Thyroid gland (tissue), 4 donors: Measurements from ENCODE around the gene ZMYND10. TPM values are rescaled to one million over a fixed set of nuclear protein-coding genes. Genes with fewer than 3 reads are reported as not detected.

Experiments
- DNase-seq, 2 donors: peaks; one replicate each; pipeline ENCODE4 v3.0.0-alpha.2; 2019
- H3K27ac ChIP-seq, 3 donors: fragments of 200-600 bp; sonication (generic); 1 replicate in 2 of 3; 2 replicates in 1 of 3; pipeline ENCODE4 v1.5.1; 2016 to 2019; ENCODE audit warnings: mild to moderate bottlenecking in 1 of 3, moderate library complexity in 1 of 3
- H3K27me3 ChIP-seq: fragments of 200-600 bp; sonication (generic); one replicate; pipeline ENCODE4 v1.5.1; 2019
- H3K36me3 ChIP-seq, 2 donors: fragments of 200-600 bp; sonication (generic); one replicate each; pipeline ENCODE4 v1.5.1; 2016 to 2019
- H3K4me1 ChIP-seq, 2 donors: fragments of 200-600 bp; sonication (generic); one replicate each; pipeline ENCODE4 v1.5.1; 2017 to 2019
- H3K4me3 ChIP-seq, 3 donors: fragments of 200-600 bp; sonication (generic); replicated peaks in 1 of 3; 1 replicate in 2 of 3; 2 replicates in 1 of 3; pipeline ENCODE4 v1.5.1; 2016; ENCODE audit warnings: mild to moderate bottlenecking in 1 of 3
- H3K9me3 ChIP-seq: fragments of 200-600 bp; sonication (generic); one replicate; pipeline ENCODE4 v1.5.1; 2017
- CTCF ChIP-seq, 6 experiments: fragments of 200-600 bp in 3 of 6; fragments of 450-650 bp in 3 of 6; sonication (generic) in 3 of 6; IDR thresholded peaks; one replicate each; pipeline ENCODE4 v1.5.1; 2016 to 2019; ENCODE audit warnings: antibody characterized with exemption in 6 of 6, mild to moderate bottlenecking in 2 of 6, inconsistent platforms in 1 of 6, moderate library complexity in 1 of 6
- POLR2A ChIP-seq, 2 donors: fragments of 450-650 bp; IDR thresholded peaks; one replicate each; pipeline ENCODE4 v1.6.1; 2017; ENCODE audit warnings: antibody characterized with exemption in 2 of 2, mild to moderate bottlenecking in 2 of 2, moderate library complexity in 1 of 2
- WGBS, 2 donors: methylation state at CpG; one replicate each; pipeline ENCODE4 v1.1.5; 2017; 5-methylcytosine and 5-hydroxymethylcytosine counted together
- intact Hi-C: fragments of 100-400 bp; cut with DNase I; formaldehyde crosslinking; loops from one replicate; pipeline ENCODE4 v1.15.1; 2023
- total RNA-seq, 4 donors: library from RNA; depleted of rRNA; stranded (reverse); fragments of >200 nt; gene quantifications; one replicate each; pipeline ENCODE4 v1.2.3, GENCODE V29; 2016

Gene ZMYND10
- total RNA-seq, 4 donors from 2014 or later = 3.6 to 8.1 (median 4.4) TPM

GRCh38 chr3:50294089-50294488, 51.4 kb downstream of the ZMYND10 start:
- H3K27me3 ChIP-seq = no peaks in the 10 kb centered on the region
- peaks cover 8 to 11% of the 10 kb centered on the region in 2 donors for H3K36me3 ChIP-seq
- no peak for DNase-seq
- H3K4me3 ChIP-seq = no peak overlapping the region
- H3K27ac ChIP-seq = no peak overlapping the region
- H3K9me3 ChIP-seq = no peaks in the 10 kb centered on the region
- WGBS, 2 donors = 85 to 93% methylated on average over 3 to 4 of the region's 4 CpGs
- H3K4me1 ChIP-seq = peaks cover 23 to 32% of the 10 kb centered on the region in 2 donors
- TF ChIP-seq POLR2A (IDR thresholded peaks at IDR 0.05) (no peak), CTCF (IDR thresholded peaks at IDR 0.05) (no peak)
- intact Hi-C loops = loop anchor here (5.0 kb wide), 1 partner anchor 33 kb away; the partner anchor contains the start of gene TUSC2

GRCh38 chr3:50293079-50293801, 52.3 kb downstream of the ZMYND10 start:
- DNase-seq = no peak
- intact Hi-C loops = loop anchor here (5.0 kb wide), 1 partner anchor 34 kb away; the partner anchor contains the start of gene TUSC2
- TF ChIP-seq CTCF (IDR thresholded peaks at IDR 0.05) = no peak
- no peak for TF ChIP-seq POLR2A (IDR thresholded peaks at IDR 0.05)
- Histone ChIP-seq H3K27me3 (no peaks in the 10 kb centered on the region), H3K27ac (peak overlapping the region; percentile 20 to 75 (median 58)), H3K36me3 (peaks cover 16 to 20% of the 10 kb centered on the region in 2 donors), H3K4me3 (no peak overlapping the region), H3K9me3 (no peaks in the 10 kb centered on the region), H3K4me1 (peaks cover 17 to 24% of the 10 kb centered on the region in 2 donors)
- 61 to 80% methylated on average over 5 to 12 of the region's 12 CpGs for WGBS, 2 donors

DNA sequence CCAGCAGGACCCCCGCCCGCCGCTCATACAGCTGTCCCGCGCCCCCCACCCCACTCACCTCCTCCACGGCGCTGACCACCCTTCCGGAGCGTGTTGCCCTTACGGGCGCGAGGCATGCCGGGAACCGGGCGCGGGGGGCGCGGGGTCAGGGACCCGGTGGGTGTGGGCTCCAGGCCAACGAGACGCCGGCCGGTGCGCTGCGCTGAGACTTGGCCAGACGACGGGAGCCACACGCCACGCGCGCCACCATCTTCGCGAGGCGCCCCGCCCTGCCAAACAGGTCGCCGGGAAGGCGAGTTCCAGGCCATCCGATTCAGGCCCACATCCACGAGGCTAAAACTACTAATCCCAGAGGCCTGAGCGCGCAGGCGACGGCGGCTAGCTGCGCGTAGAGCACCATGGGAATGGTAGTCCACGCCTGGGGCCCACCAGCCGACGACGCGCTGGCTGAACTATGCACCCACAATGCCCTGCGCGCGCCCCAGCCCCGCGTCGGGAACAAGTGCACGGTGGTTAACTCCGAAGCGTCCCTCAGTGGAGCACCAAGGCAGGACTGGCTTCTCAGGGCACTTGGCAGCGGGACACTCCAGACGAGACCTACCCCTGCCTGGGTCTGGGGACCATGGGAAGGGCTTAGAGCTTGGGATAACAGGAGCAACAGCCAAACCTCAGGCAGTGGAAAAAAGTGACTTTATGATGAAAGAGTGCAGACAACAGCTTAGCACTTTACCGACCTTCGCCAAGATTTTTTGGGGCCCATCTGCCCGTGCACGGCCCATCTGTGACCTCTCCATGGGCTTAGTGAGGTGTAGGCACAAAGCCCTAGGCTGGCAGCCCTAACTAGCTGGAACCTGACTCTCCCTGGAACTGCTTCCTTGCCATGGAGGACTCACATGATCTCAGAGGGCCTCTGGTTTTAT, 53.1 kb downstream of the ZMYND10 start, which contains the start of gene IFRD2:
IFRD2 (minus strand) TSS at position 271 of the 920 bp plus-strand sequence; CDS start at position 116, 155 bp downstream.
- Histone ChIP-seq H3K27ac (peak within 1 kb of the TSS; percentile 20 to 75 (median 68)), H3K4me1 (peaks cover 15 to 18% of the 10 kb centered on the region in 2 donors), H3K27me3 (no peaks in the 10 kb centered on the region), H3K4me3 (peak within 1 kb of the TSS; percentile 45 to 92 (median 78)), H3K36me3 (peaks cover 24 to 26% of the 10 kb centered on the region in 2 donors), H3K9me3 (no peaks in the 10 kb centered on the region)
- TF ChIP-seq POLR2A (IDR thresholded peaks at IDR 0.05) (peak in 1 of 2 donors; percentile 62), CTCF (IDR thresholded peaks at IDR 0.05) (no peak)
- DNase-seq = peak; percentile 98
- intact Hi-C loops = loop anchor here (5.0 kb wide), 1 partner anchor 35 kb away; the partner anchor contains the start of gene TUSC2
- WGBS, 2 donors = 5 to 6% methylated on average over 7 to 8 of the region's 67 CpGs

Other genes with a start within 250 kb of the ZMYND10 start
- gene SEMA3F, start 190.4 kb downstream of the ZMYND10 start, total RNA-seq = 10 to 100 TPM; 13.2 to 44.2 (median 38.2) TPM
- not detected for gene GNAT1, start 154.1 kb downstream of the ZMYND10 start, total RNA-seq
- 1 to 10 TPM; 1.1 to 5.0 (median 3.6) TPM for gene SLC38A3, start 140.5 kb downstream of the ZMYND10 start, total RNA-seq
- 100 to 1,000 TPM; 111 to 171 (median 142) TPM for gene GNAI2, start 109.5 kb downstream of the ZMYND10 start, total RNA-seq
- gene SEMA3B, start 76.6 kb downstream of the ZMYND10 start, total RNA-seq = 10 to 100 TPM; 21.0 to 31.0 (median 26.5) TPM
- not detected for gene LSMEM2, start 66.6 kb downstream of the ZMYND10 start, total RNA-seq
- gene IFRD2, start 53.3 kb downstream of the ZMYND10 start, total RNA-seq = 10 to 100 TPM; 63.9 to 96.5 (median 88.4) TPM
- gene HYAL3, start 46.3 kb downstream of the ZMYND10 start, total RNA-seq = 1 to 10 TPM; 2.7 to 6.7 (median 3.8) TPM
- gene NAA80, start 46.3 kb downstream of the ZMYND10 start, total RNA-seq = 10 to 100 TPM in 2 of 4 donors, 1 to 10 TPM in 2; 6.9 to 15.2 (median 10.8) TPM
- 10 to 100 TPM in 2 of 4 donors, 1 to 10 TPM in 2; 5.8 to 13.8 (median 9.7) TPM for gene HYAL1, start 42.2 kb downstream of the ZMYND10 start, total RNA-seq
- gene HYAL2, start 23.0 kb downstream of the ZMYND10 start, total RNA-seq = 100 to 1,000 TPM; 133 to 206 (median 158) TPM
- 10 to 100 TPM; 28.7 to 63.7 (median 42.3) TPM for gene TUSC2, start 17.5 kb downstream of the ZMYND10 start, total RNA-seq
- gene RASSF1, start 4.9 kb downstream of the ZMYND10 start, total RNA-seq = 10 to 100 TPM; 18.9 to 42.6 (median 24.8) TPM
- 10 to 100 TPM; 13.4 to 30.6 (median 24.7) TPM for gene NPRL2, start 5.0 kb upstream of the ZMYND10 start, total RNA-seq
- gene CYB561D2, start 5.1 kb upstream of the ZMYND10 start, total RNA-seq = 10 to 100 TPM; 23.6 to 66.0 (median 43.6) TPM
- 100 to 1,000 TPM in 1 of 4 donors, 10 to 100 TPM in 3; 70.0 to 111 (median 85.1) TPM for gene TMEM115, start 13.8 kb upstream of the ZMYND10 start, total RNA-seq
- 1 to 10 TPM; 1.5 to 3.3 (median 2.9) TPM for gene CACNA2D2, start 157.9 kb upstream of the ZMYND10 start, total RNA-seq
- gene C3orf18, start 222.0 kb upstream of the ZMYND10 start, total RNA-seq = 10 to 100 TPM; 19.6 to 22.0 (median 20.3) TPM
- 10 to 100 TPM; 13.9 to 20.8 (median 17.6) TPM for gene HEMK1, start 223.8 kb upstream of the ZMYND10 start, total RNA-seq